ENCODE results near the gene SLC32A1. TPM values are rescaled to one million over a fixed set of nuclear protein-coding genes. Genes with fewer than 3 reads are reported as not detected.

The SLC32A1 gene
- total RNA-seq, 1 experiment from 2014 or later: 0.24 TPM

GRCh38 chr20:38757145-38757775, 33.0 kb downstream of the SLC32A1 start:
- H3K18ac ChIP-seq (ENCODE audit: insufficient read length, low read depth, low read length): no peak overlapping the region
- no peak overlapping the region for H3T11ph ChIP-seq (ENCODE audit: low read length)
- no peak overlapping the region for H2BK5ac ChIP-seq (ENCODE audit: insufficient read length, low read length)
- H4K8ac ChIP-seq (replicated peaks; ENCODE audit: insufficient read length, low read depth, low read length): no peak overlapping the region
- H2AK5ac ChIP-seq (ENCODE audit: insufficient read length, low read length): no peak overlapping the region
- no peak overlapping the region for H3K4me2 ChIP-seq (ENCODE audit: insufficient read depth, insufficient read length, low read length)
- no peak overlapping the region for H4K5ac ChIP-seq (ENCODE audit: insufficient read length, low read depth, low read length)
- no peak overlapping the region for H2BK12ac ChIP-seq (ENCODE audit: insufficient read length, low read depth, low read length)
- H3K4me1 Mint-ChIP-seq: no peaks in the 10 kb centered on the region
- H2AFZ ChIP-seq (ENCODE audit: low read length): no peak overlapping the region
- WGBS (ENCODE audit: extremely low coverage, insufficient read length, low lambda C conversion rate): no CpG with 5 or more reads among the region's 7 CpGs
- H3K23ac ChIP-seq (ENCODE audit: insufficient read length, low read depth, low read length): no peak overlapping the region
- no peak overlapping the region for H3K9ac ChIP-seq (ENCODE audit: extremely low read depth, insufficient read length, low read length)
- no peaks in the 10 kb centered on the region for H3K27me3 ChIP-seq (ENCODE audit: insufficient read depth, low read length)
- H3K56ac ChIP-seq (ENCODE audit: insufficient read length, low read depth, low read length): no peak overlapping the region
- peaks cover 29 to 71% (median 69%) of the 10 kb centered on the region in 3 experiments; a peak in 6 of 7 replicates for H3K36me3 Mint-ChIP-seq (ENCODE audit: insufficient read depth in 1 of 3, low read depth in 3 of 3)
- no peak overlapping the region for H3K4ac ChIP-seq (ENCODE audit: low read depth, low read length)
- DNase-seq: no peak
- TF ChIP-seq CTCF (conservative IDR thresholded peaks at IDR 0.05): no peak
- no peak overlapping the region for H2BK120ac ChIP-seq (ENCODE audit: low read depth, low read length, poor library complexity, severe bottlenecking)
- H3K27ac Mint-ChIP-seq: no peak overlapping the region
- no peak overlapping the region for H2BK20ac ChIP-seq (ENCODE audit: low read depth, low read length, poor library complexity, severe bottlenecking)
- H3K4me1 ChIP-seq (ENCODE audit: insufficient read depth, low read length): no peaks in the 10 kb centered on the region
- H3K27ac ChIP-seq (ENCODE audit: insufficient read length, low read depth, low read length): no peak overlapping the region
- H3K9me3 Mint-ChIP-seq: no peaks in the 10 kb centered on the region
- H4K20me1 ChIP-seq (ENCODE audit: control insufficient read depth, insufficient read depth, insufficient read length): no peaks in the 10 kb centered on the region
- no peaks in the 10 kb centered on the region for H3K79me2 ChIP-seq (ENCODE audit: insufficient read depth, low read length)
- H3K27me3 Mint-ChIP-seq (ENCODE audit: low read depth): no peaks in the 10 kb centered on the region; the same call in 1 of the 2 replicates
- H2BK15ac ChIP-seq (ENCODE audit: low read depth, low read length): no peak overlapping the region
- H4K91ac ChIP-seq (ENCODE audit: insufficient read length, low read depth, low read length): no peak overlapping the region
- no peaks in the 10 kb centered on the region for H3K23me2 ChIP-seq (ENCODE audit: insufficient read length, low read depth, low read length, poor library complexity, severe bottlenecking)
- H3K4me3 Mint-ChIP-seq: no peak overlapping the region
- H3K14ac ChIP-seq (ENCODE audit: insufficient read depth, low read length): no peak overlapping the region
- H3K9me3 ChIP-seq (ENCODE audit: control insufficient read depth, low read depth, low read length): no peaks in the 10 kb centered on the region
- H3K79me1 ChIP-seq (ENCODE audit: insufficient read depth, low read depth, low read length, poor library complexity, severe bottlenecking): no peaks in the 10 kb centered on the region

All from H9 (cell line).